ENCODE measurements around the gene HCFC1.

The HCFC1 gene

DNA sequence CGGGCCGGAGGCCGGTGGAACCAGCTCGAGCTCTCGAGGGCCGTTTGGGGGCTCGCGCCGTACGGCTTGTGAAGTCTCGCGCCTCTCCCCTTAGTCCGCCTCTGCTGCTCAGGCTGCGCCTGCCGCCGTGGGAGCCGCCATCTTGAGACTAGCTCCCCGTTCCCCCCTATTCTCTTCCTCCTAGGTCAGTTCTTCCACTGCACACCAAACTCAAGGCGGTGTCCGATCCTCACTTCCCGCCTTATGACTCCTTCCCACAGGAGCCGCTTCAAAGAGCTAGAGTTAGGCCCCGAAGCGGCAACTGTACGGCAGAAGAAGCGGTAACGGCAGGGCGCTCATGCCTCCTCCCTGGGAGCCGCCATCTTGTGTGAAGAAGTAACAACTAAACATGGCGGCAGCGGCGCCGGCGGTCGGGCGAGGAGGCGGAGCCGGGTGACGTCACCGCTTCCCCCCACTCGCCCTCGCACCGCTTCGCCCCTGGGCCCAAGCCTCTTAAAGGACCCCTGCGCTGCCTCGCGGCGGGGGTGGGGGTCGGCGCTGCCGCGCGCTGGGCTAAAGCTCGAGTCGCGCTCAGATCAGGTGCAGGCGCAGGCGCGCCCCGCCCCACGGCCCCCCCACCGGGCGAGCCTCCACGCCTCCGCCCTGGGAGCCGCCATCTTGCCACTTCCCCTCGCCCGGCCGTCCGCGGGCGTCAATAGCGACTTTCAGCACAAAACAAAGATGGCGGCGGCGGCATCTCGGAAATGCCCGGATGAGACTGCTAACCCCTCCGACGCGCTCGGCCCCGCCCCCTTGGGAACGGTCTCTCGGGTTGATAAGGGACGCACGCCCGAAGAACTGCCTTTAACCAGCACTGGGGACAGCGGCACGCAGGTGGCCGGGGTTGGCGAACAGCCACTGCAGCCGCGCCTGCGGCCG lies at the start of gene HCFC1:
TSS of gene HCFC1 (minus strand) at position 369 of the 918 bp plus-strand sequence. CDS start 978 bp downstream, outside the sequence.
- DNase-seq = peak; percentile 93

DNA sequence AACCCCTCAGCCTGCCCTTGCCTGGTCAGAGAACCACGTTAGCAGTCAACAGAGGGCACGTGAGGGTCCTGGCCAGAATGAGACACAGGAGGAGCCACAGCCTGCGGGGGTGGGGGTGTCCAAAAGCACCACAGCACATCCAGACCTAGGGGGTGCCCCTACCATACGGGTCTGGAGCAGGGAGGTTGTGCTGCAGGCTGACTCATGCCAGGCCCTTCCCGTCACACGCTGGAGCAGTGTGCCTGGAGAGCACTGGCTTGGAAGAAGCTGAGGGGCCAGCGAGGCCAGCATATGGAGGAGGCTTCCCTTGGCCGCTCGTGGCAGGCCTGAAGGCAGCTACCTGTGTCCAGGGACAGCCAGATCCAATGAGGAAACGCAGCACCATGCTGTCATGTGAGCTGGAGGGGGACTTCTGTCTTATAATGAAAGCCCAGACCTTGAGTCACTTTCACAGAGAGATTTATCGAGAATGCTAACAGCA lies 49.6 kb upstream of the HCFC1 start:
- DNase-seq = no peak

DNA sequence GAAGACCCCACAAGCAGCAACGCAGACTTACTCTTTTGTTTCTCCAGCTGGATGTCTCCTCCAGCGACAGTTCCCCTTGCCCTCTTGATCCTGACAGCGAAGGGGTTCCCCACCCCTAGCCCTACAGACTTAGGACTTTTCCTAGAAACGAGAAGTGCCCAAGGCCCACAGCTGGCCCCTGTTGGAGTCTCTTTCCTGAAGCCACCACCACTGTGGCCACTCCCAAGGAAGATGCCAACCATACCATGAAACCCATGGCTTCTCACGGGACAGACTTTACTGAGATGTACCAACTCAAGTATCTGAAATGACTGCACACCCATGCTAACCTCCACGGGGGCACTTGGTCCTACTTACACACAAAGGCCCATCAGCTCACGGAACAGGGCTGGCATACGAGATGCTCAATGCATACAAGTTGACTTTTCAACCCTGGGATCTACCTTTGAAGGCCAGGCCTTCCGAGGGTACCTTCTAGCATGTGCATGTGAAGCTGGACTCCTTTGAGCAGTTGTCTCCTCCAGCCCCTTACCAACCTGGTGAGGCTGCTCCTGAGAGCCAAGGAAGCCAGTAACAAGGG lies 49.0 kb upstream of the HCFC1 start:
- DNase-seq = peak; percentile 3

DNA sequence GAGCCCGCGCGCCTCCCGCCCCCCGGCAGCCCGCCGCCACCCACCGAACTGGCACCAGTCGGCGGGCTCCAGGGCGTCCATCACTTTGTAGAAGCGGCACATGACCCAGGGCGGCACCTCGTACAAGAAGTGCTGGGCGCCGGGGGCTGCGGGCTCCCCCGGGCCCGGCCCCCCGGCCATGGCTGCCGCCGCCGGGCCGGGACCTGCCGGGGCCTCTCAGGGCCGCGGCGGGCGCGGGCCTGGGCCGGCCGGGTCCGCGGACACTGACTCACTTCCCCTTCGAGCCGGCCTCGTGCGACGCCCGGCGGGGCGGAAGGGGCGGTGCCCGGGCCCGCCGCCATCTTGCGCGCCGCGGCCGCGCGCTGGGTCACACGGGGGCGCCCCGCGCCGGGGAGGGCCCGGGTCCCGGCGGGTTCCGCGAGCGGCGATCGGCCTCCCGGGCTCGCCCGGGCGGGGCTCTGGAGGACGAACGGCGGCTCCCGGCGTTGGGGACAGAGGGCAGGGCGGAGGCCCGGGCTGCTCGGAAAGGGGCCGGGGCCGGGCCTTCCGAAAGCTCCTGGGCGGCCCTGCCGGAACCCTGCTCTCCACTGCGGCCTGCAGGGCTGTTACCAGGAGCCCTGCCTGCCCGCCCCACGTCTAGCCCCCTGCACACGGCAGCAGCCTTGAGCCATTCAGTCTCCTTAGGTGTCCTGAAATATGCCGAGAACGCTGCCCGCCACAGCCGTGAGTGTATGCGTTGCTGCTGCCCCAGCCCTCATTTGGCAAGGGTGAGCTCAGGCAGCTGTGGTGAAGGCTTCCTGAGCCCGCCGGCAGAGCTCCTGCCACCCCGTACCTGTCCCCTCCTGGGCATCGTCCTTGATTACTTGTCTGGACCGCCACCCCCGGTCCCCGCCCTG lies 48.3 kb upstream of the HCFC1 start, which contains the start of gene IRAK1:
TSS of gene IRAK1 (minus strand) at position 270 of the 896 bp plus-strand sequence. CDS start at position 180, 90 bp downstream.
- DNase-seq = peak; percentile 59

DNA sequence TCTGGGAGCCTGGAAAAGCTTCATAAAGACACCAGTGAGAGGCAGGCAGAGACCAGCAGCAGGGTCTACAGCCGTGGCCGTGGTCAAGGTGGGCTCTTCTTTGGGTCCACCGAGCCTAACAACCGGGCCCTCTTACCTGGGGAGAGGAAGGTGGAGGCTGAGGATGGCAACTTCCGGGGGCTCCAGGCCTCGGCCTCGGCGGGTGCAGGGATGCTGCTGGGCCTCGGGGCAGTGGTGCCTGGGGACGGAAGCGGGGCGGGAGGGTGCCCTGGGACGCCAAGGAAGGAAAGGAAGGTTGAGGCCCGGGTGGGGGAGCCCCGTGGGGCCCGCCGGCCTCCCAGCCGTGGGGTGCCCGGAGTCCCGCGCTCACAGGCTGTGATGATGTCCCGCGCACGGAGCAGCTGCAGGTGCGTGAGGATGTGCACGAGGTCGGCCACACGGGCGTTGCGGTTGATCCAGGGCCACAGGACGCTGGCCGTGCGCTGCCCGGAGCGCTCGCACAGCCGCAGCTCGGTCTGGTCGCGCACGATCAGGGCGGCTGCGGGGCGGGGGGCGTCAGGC lies 47.5 kb upstream of the HCFC1 start:
- DNase-seq = peak; percentile 7

DNA sequence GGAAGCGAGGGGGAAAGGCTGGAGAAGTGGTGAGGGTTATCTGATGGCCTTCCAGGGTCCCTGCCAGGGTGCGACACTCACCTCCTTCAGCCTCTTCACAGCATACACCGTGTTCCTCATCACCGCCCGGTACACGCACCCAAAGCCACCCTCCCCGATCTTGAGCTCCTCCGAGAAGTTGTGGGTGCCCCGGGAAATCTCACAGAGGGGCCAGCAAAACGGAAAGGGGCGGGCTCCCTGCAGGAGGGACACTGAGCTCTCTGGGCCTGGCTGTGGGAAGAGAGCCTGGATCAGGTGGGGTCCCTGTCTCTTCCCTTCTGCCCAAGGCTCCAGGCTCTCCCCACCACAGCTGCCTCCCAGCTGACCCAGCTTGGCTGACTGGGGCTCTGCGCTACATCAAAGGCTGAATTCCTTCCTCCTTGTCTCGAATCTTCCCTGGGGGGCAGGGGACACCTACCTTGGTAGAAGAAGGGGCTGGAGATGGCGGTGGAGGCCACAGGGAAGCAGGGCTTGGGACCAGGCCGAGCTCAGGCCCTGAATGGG lies 47.0 kb upstream of the HCFC1 start:
- DNase-seq = no peak

DNA sequence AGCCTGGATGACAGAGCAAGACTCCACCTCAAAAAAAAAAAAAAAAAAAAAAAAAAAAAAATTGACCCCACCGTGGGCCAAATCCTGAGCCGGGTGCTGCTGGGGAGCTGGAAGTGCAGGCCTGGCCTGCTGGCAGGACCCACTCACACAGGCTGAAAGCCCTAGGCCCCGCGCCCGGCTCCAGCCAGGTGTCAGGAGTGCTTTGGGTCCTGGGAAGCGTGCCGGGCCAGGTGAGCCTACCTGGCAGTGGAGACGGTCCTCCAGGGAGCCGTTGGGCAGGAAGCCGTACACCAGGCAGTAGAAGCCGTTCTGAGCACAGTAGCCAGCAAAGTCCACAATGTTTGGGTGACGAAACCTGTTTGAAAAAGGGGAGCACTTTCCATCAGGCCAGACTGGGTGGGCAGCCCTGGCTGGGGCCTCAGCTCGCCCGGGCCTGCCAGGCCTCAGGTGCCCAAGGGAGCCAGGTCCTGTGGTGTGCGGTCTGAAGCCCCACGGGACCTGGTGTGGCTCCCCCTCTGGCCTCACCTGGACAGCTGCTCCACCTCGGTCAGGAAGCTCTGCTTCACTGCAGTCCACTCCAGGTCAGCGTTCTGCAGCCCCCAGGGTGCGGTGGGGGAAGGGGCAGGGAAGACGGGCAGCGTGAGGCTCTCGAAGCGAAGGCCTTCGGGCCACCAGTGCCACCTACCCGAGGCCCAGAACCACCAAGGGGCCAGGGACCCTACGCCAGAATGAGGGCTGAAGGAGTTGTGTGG lies 46.3 kb upstream of the HCFC1 start:
- no peak for DNase-seq

DNA sequence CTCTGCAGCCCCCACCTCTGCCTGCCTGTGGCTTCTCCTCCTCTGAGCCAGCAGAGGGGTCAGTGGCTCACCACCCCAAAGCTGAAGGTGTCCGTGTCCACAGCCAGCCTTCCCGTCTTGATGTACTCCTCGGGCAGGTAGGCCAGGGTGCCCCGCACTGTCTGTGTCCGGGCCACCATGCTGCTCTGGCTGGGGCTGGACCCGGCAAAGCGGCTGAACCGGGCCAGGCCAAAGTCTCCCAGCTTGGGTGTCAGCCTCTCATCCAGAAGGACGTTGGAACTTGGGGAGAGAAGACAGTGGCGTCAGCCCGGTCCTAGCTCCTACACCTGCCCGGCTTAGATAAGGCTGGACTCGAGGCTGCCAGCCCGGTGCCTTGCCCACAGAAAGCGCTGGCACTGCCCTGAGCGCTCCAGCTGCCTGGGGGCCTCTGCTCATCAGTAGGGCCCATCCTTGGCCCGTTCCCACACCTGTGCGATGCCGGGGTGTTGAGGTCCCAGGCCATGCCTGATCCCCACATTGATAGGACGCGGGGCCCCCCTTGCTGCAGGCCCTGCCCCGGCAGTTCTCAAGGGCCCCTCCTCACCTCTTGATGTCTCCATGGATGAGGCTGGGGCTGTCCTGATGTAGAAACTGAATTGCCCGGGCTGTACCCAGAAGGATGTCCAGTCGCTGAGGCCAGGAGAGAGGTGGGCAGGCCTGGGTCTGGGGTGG lies 44.9 kb upstream of the HCFC1 start:
- no peak for DNase-seq

DNA sequence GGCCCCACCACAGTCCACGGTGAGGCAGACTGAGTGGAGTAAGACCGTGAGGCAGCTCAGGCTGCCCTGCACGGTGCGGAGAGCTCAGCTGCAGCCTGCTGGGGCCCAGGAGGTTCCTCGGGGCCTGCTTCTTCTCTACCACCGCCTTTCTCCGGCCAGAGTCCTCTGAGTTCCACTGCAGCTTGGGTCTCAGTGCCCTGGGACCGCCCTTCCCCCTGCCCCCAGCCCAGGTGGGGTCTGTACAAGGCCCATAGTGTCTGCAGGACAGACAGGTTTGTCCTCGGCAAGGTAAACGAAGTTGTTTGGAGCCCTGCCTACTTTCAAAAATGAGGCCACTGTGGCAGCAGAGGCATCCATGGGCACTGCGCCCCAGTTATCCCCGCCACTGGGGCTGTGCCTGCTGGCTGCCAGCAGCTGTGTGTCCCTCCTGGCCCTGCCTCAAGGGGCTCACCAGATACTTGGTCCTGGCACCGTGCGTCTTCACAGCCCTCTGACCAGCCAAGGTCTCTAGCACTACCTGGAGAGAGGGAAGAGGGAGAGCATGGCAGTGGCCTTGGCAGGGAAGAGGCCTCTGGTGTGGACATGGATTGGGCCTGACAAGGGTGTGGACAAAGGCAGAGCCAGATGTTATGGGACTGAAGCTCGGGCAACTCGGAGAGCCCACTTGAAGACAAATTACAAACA lies 44.1 kb upstream of the HCFC1 start:
- DNase-seq = no peak

DNA sequence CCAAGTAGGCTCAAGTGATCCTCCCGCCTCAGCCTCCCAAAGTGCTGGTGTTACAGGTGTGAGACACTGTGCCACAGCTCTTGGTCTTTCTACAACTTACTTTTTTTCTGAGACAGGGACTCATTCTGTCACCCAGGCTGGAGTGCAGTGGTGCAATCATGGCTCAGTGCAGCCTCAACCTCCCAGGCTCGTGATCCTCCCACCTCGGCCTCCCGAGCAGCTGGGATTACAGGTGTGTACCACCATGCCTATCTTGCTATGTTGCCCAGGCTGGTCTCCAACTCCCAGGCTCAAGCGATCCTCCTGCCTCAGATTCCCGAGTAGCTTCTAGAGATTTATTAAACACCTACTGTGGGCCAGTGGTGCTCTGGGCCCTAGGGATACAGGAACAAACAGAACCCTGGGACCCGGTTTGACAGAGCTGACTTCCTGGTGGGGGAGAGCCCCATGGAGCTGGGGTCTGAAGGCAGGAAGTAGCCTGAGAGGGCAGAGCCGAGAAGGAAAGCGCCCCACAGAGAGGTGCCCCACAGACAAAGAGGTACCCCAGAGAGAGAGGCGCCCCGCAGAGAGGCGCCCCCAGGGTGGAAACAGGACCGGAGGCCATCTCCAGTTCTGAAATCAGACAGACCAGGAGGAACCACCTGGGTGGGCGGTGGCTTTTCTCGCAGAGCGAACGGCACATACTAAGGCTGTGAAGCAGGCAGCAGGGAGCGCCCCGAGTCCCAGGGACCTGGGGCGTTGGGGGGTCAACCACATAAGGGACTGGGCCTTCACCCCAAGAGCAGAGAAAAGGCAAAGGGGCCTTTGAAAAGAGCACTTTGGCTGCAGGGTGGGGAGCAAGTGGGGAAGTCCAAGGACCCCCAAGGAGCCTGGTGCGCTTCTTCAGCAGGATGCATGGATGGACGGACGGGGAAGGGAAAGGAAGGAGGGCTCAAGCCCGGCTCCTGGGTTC lies 43.1 kb upstream of the HCFC1 start:
- DNase-seq = no peak

DNA sequence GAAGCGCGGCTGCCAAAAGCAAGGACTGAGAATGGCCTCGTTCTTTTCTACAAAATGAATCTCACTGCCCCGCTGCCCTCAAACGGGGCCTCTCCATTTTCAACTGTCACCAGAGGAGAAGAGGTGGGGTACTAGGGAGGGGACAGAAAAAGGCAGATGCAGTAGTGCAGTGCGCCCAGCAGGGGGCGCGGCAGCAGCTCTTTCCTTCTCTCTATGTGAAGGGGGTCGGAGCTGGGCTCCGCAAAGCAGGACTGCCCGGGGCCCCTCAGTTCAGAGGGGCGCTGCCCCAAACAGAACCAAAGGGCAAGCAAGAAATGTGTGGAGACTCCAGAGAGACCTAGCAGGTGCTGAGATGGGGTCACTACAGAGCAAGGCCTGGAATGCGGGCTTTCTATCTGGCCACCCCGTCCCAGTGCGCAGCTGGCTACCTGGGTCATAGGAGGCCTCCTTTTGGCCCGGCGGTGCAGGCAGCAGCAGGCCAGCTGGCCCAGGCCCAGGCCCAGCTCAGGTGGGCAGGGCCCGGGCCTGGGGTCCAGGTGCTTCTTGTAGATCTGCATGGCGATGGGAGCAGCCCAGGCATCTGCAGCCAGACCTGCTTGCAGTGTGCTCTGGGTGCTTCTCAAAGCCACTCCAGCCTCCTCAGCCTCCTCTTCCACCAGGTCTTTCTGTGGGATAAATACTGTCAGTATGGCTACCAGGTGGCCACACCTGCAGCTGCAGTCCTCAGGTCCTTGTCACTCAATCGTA lies 42.2 kb upstream of the HCFC1 start:
- peak; percentile 62 for DNase-seq

DNA sequence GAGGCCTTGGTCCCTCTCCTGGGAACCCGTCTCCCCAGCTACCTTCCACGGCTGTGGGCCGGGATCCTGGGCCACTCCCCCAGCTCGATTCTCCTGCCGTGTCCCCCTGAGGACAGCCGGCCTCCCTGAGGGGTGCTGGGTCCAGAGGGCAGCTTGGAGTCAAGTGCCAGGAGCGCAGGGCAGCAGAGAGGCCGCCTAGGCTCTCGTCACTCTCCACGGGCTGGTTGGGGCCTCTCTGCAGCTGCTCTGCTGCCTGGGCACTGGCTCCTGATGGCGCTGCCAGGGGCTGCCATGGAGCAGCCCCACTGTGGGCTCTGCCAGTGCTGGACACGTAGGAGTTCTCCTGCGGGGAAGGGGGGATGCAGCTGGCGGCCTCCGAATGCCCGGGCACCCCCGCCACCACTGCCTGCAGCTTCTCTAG lies 41.4 kb upstream of the HCFC1 start:
- no peak for DNase-seq

DNA sequence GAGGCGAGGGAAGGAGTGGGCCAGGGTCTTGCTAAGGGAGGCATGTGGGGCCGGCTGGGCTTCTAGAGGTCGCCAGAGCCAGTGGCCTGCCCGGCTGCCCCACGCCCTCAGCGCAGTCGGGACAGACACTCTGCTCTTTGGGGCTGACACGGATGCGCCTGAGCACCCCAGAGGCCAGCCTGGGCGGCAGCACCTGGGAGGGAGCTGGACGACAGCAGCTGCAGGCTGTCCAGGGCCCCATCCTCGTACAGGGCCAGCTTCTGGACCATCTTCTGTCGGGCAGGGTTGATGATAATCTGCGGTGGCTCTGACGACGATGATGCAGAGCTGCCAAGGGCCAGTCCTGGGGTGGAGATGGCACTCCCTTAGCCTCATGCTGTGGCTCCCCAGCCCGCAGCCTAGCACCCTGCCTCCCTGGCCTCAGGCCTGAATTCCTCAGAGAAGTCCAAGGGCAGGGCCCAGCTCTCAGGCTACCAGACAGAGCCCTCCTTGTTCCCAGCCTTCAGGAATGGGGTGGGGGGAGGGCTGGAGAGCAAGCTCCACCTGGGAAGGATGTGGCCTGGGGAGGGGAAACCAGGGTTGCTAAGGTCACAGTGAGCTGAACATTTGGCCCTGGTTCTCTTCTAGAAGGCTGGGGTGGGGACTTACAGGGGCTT lies 40.8 kb upstream of the HCFC1 start:
- no peak for DNase-seq

DNA sequence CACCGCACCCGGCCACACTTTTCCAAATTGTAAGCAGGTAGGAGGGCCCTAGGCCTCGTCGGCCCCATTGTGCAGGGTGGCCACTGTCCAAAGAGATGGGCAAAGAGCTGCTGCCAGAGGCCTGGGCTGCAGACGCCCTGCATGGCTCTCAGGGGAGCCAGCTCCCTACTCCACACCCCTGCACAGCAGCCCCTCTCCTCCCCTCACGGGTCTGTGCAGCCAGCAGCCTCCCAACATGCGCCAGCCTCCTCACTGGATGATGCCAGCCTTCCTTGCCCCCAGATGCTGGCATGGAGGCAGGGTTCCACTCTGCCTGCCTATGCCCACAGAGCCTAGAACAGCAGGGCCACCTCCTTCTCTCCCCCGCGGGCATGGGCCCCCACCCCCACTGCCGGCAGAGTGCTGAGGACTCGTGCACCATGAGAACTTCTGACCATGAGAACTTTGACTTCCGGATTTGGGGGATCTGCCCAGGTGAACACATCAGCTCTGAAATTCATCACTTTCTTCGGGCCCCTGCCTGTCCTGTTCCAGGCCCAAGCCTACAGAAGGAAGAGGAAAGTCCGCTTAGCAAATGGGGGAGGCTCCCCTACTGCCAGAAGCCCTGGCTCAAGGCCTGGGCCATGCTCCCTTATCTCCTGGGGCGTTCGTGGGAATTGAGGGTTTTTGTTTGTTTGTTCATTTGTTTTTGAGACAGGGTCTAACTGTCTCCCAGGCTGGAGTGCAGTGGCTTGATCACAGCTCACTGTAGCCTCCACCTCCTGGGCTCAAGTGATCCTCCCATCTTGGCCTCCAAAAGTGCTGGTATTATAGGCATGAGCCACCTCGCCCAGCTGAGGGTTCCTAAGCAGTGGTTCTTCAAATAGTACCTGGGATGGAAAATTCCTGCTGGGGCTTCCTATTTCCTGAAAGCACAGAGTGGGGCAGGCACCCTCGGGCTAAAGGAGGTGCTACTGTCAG lies 40.0 kb upstream of the HCFC1 start:
- no peak for DNase-seq

DNA sequence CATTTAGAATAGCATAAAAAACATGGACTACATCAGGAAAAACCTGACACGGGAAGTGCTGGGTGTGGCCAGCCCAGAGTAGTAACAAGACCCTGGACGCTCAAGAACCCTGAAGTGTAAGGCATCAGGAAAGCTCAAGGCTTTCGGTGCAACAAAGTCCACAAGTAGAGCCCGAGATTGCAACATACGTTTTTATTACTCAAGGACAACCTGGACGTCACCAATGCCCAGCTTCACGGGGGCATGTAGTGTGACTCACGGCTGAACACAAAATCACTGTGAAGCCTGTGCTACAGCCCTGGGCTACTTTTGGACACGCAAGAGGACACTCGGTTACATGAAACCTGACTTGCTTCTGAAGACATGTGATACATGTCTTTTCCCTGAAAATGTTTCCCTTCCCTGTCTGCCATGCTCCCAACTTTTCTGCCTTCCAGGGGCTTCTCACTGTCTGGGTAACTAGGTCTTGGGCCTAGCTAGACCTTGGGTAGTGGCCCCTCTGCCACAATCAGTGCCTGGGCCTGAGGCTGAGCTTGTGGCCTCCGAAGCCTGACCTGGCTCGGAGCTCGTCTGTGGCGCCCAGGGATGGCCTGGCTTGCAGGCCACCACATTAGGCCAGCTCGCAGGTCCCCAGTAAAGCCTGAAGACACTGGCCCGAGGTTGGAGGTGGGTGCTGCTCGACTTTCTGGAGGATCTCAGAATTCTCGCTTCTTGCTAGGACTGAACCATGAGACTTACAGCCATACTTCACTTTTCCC lies 38.9 kb upstream of the HCFC1 start:
- DNase-seq = no peak

DNA sequence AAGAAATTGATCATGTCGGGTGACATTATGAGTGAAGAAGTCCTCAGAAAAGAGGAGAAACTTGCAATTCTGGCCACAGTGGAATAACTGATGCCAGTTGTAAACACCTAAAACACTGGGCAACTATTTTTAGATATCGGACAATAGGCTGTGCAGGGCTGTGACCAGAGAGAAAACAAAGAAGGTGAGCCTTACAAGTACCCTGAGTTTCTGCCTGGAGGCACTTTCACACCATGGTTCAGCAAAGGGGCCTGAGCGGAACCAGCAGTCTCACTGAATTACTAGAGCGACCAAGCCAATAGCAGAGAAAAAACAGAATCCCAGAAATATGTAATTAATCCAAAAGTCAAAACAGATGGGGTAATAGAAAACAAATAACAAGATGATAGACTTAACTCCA lies 36.9 kb upstream of the HCFC1 start:
- DNase-seq = no peak

All from CD4-positive, alpha-beta T cell treated with Interleukin-10 for 1 hour (primary cell).